IPS-20b (cell line): ENCODE results near the gene C4BPB.

ENCODE experiments used
- H3K27ac ChIP-seq: one replicate; pipeline ENCODE4 v1.5.1; 2013; ENCODE audit warnings: low read length
- H3K27me3 ChIP-seq: 2 replicates; pipeline ENCODE4 v1.6.1; 2013; ENCODE audit warnings: mild to moderate bottlenecking, low read length, inconsistent platforms; ENCODE audit not compliant: insufficient read depth
- H3K36me3 ChIP-seq: 2 replicates; pipeline ENCODE4 v1.6.1; 2013; ENCODE audit warnings: low read depth, mild to moderate bottlenecking, inconsistent platforms, low read length, moderate library complexity; ENCODE audit not compliant: insufficient read depth
- H3K4me1 ChIP-seq: 2 replicates; pipeline ENCODE4 v1.6.1; 2013; ENCODE audit warnings: mild to moderate bottlenecking, control low read depth, inconsistent platforms, low read length, moderate library complexity; ENCODE audit not compliant: insufficient read depth
- H3K4me3 ChIP-seq: 2 replicates; pipeline ENCODE4 v1.5.1; 2013; ENCODE audit warnings: mild to moderate bottlenecking, low read length, inconsistent platforms
- H3K9ac ChIP-seq: 2 replicates; pipeline ENCODE4 v1.6.1; 2013; ENCODE audit warnings: low read depth, mild to moderate bottlenecking, inconsistent platforms, low read length, moderate library complexity
- H3K9me3 ChIP-seq: 2 replicates; pipeline ENCODE4 v1.6.1; 2013; ENCODE audit warnings: mild to moderate bottlenecking, low read depth, low read length, inconsistent platforms; ENCODE audit not compliant: insufficient read depth

C4BPB gene

DNA sequence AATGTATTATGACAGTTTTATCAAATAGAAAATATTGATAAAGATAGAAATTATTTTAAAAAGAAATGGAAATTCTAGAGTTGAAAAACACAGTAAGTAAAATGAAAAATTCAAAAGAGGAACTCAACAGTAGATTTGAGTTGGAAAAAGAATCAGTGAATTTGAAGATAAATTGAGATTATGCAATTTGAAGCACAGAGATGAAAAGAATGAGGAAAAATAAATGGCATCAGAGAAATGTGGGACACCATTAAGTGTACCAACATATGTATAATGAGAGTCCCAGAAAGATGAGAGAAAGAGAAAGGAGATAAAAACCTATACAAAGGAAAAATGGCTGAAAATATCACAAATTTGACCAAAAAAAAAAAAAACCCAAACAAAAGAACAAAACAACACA lies 40.4 kb downstream of the C4BPB start:
- Histone ChIP-seq H3K4me3 (no peak overlapping the region), H3K27ac (no peak overlapping the region), H3K27me3 (no peaks in the 10 kb centered on the region), H3K4me1 (no peaks in the 10 kb centered on the region), H3K36me3 (no peaks in the 10 kb centered on the region), H3K9me3 (peaks cover 5% of the 10 kb centered on the region), H3K9ac (no peak overlapping the region)

DNA sequence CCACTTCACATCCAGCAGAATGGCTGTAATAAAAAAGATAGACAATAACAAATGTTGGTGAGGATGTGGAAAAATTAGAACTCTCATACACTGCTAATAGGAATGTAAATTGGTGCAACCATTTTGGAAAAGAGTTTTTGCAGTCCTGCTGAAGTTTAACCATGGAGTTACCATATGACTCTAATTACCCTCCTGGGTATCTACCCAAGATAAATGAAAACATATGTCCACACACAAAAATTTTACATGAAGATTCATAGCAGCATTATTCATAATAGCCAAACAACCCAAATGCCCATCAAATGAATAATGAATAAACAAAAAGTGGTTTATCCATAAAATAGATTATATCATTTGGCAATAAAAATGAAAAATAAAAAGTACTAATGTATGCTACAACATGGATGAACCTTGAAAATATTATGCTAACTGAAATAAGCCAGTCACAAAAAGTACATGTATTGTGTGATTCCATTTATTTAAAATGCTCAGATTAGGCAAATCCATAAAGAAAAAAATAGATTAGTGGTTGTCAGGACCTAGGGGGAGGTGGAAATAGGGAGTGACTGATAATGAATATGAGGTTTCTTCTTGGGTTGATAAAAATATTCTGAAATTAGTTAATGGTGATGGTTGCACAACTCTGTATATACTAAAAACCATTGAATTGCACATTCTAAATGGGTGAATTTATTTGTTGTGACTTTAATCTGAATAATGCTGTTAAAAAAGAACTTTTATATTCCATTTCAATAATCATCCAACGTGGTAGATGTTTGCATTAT lies 41.8 kb downstream of the C4BPB start:
- Histone ChIP-seq H3K36me3 (no peaks in the 10 kb centered on the region), H3K9ac (no peak overlapping the region), H3K9me3 (peaks cover 5% of the 10 kb centered on the region), H3K4me3 (no peak overlapping the region), H3K27me3 (no peaks in the 10 kb centered on the region), H3K4me1 (no peaks in the 10 kb centered on the region), H3K27ac (no peak overlapping the region)

DNA sequence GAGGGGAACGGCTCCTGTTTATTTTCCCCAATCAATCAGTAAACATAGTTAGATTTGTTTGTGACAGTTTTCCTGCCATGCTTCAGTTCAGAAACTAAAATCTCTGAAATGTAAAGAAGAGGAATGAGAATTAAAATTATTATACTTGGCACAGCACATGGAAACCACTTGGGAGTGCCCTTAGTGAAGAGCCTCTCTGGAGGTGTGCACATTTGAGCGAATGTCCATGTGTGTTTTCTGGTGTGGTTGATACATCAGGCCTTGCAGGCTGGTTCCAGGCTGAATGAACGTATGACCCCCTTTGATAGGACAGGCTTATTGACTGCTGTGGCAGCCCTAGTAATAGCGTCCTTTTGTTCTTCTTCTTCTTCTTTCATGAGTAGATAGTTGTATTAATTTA lies 42.5 kb downstream of the C4BPB start:
- peaks cover 5% of the 10 kb centered on the region for H3K9me3 ChIP-seq
- H3K27me3 ChIP-seq, result no peaks in the 10 kb centered on the region
- no peak overlapping the region for H3K27ac ChIP-seq
- no peak overlapping the region for H3K4me3 ChIP-seq
- no peaks in the 10 kb centered on the region for H3K4me1 ChIP-seq
- H3K9ac ChIP-seq, result no peak overlapping the region
- no peaks in the 10 kb centered on the region for H3K36me3 ChIP-seq

DNA sequence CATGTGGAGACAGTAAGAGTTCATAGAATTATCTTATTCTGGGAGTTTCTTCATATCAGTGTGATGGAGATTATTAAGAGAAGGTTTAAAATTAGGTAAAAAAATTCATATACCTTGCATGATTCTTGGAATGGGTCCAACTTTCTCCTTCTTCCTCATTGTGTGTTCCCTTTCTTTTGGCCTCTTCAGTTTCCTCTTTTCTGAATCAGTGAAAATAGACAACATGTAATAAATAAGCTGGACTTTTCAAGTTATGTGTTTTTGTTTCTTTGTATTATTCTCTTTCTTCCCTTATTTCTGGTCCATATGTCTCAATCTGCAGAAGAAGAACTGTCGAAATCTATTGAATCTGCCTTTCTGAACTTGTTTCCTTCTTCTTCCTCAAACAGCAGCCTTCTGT lies 45.9 kb downstream of the C4BPB start:
- H3K36me3 ChIP-seq, result no peaks in the 10 kb centered on the region
- no peaks in the 10 kb centered on the region for H3K4me1 ChIP-seq
- no peak overlapping the region for H3K4me3 ChIP-seq
- H3K27me3 ChIP-seq, result no peaks in the 10 kb centered on the region
- H3K9ac ChIP-seq, result no peak overlapping the region
- no peaks in the 10 kb centered on the region for H3K9me3 ChIP-seq
- no peak overlapping the region for H3K27ac ChIP-seq

DNA sequence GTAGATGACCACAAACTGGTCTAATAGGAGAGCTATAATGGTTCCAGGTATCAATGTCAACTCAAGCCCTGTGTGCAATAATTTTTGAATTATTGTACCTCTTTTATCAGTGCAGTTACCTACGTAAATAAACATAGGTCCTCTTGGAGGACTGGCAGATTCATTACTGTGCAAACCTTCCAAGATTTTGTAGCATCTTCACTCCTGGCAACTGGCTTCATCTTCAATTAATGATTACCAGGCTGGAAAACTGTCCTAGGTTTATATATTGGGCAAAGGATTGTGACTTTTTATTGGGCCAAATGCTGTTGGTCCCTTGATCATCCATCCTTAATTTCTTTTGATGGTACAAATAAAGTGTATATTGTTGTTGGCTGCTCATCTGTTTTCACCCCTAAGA lies 51.0 kb downstream of the C4BPB start:
- Histone ChIP-seq H3K36me3 (no peaks in the 10 kb centered on the region), H3K4me1 (no peaks in the 10 kb centered on the region), H3K27ac (no peak overlapping the region), H3K9me3 (no peaks in the 10 kb centered on the region), H3K4me3 (no peak overlapping the region), H3K27me3 (no peaks in the 10 kb centered on the region), H3K9ac (no peak overlapping the region)

DNA sequence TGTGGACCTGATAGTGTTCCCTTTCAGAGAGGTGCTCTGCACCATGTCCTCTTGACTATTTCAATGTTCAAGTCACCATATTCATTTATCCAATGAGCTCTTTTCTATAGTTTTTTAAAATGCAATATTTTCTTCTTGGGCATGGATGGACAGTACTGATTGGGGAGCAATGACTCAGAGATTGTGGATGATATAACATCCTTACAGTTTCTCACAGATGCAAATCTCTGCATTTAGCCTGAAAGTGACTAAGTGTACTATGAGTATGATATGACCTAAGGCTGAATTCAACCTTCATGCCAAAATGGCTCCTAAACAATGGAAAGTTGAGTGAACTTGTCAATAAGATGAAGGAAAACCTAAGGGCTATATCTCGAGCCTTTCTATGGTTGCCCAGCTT lies 51.9 kb downstream of the C4BPB start:
- Histone ChIP-seq H3K36me3 (no peaks in the 10 kb centered on the region), H3K27ac (no peak overlapping the region), H3K4me1 (no peaks in the 10 kb centered on the region), H3K27me3 (no peaks in the 10 kb centered on the region), H3K9me3 (no peaks in the 10 kb centered on the region), H3K9ac (no peak overlapping the region), H3K4me3 (no peak overlapping the region)

DNA sequence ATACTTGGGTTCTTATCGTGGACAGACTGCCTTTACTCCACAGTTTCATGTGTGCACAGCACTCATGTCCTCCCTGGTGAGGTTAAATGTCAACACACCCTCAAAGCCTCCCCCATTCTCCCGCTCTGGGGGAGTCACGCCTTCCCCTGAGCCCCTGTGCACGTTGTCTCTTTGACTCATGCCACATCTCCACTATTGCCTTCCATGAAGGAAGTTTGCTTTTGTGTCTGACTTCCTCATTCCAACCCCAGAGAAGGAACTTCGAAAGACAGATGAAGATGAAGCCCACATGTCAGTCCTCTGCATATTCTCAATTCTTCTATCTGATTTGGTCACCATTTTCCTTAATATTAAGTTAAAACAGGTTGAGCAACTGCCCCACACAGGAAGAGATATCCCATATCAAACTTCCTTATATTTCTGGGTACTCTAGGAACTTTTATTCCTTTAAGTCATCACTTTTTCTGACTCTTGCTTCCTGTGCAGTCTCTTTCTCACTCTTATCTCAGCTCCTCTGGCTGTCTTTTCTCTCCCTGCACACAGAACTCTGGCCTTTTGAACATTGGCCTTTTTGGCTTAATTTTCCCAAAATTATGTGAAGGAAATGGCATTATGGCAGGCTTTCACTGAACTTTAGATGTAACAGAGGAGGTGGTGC lies 56.9 kb downstream of the C4BPB start:
- Histone ChIP-seq H3K36me3 (no peaks in the 10 kb centered on the region), H3K4me1 (no peaks in the 10 kb centered on the region), H3K9ac (no peak overlapping the region), H3K9me3 (no peaks in the 10 kb centered on the region), H3K27me3 (no peaks in the 10 kb centered on the region), H3K4me3 (no peak overlapping the region), H3K27ac (no peak overlapping the region)
